ENCODE results near the gene COLQ.

DNA sequence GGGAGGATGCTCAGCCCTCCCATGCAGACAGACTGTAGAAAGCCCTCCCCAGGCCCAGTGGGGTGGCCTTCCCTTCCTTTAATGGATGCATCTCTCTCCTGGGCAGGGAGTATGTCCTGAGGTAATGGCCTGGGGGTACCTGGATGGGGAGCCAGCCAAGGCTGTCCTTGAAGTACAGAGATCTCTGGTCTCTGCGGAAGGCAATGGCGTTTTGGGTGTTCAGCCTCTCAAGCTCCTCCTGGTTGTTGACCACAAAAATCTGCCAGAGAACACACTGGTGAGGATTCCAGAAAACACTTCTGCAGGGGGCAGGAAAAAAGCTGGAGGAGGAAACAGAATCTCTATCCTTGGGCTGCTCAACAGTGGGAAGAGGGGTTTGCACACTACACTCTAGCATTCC is 65.2 kb downstream of the COLQ start:
- TF ChIP-seq, protein P1, sequence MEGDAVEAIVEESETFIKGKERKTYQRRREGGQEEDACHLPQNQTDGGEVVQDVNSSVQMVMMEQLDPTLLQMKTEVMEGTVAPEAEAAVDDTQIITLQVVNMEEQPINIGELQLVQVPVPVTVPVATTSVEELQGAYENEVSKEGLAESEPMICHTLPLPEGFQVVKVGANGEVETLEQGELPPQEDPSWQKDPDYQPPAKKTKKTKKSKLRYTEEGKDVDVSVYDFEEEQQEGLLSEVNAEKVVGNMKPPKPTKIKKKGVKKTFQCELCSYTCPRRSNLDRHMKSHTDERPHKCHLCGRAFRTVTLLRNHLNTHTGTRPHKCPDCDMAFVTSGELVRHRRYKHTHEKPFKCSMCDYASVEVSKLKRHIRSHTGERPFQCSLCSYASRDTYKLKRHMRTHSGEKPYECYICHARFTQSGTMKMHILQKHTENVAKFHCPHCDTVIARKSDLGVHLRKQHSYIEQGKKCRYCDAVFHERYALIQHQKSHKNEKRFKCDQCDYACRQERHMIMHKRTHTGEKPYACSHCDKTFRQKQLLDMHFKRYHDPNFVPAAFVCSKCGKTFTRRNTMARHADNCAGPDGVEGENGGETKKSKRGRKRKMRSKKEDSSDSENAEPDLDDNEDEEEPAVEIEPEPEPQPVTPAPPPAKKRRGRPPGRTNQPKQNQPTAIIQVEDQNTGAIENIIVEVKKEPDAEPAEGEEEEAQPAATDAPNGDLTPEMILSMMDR (IDR thresholded peaks at IDR 0.05), result no peak
- TF ChIP-seq POLR2A (IDR thresholded peaks at IDR 0.05), result no peak

All from adrenal gland (tissue), 5 donors.